Smooth muscle cell (in vitro differentiated cells): Measurements from ENCODE around the gene C10orf95. TPM values are rescaled to one million over a fixed set of nuclear protein-coding genes. Genes with fewer than 3 reads are reported as not detected.

ENCODE experiments used
- DNase-seq: peaks from one replicate; lab custom pipeline; 2025; ENCODE audit not compliant: unreplicated experiment; lab: John Stamatoyannopoulos, UW
- H2AFZ ChIP-seq: fragments of 200-600 bp; sonication (generic); 2 replicates; pipeline ENCODE4 v1.6.0; 2016; ENCODE audit warnings: antibody characterized with exemption, low read depth, mild to moderate bottlenecking
- H3F3A ChIP-seq: fragments of 200-600 bp; sonication (generic); 2 replicates; pipeline ENCODE4 v1.6.0; 2017; ENCODE audit warnings: antibody characterized with exemption, low read depth
- H3K27ac ChIP-seq: fragments of 200-600 bp; sonication (generic); 2 replicates; pipeline ENCODE4 v1.5.1; 2016; ENCODE audit warnings: low read depth, mild to moderate bottlenecking
- H3K27me3 ChIP-seq: fragments of 200-600 bp; sonication (generic); 2 replicates; pipeline ENCODE4 v1.6.1; 2016; ENCODE audit warnings: low read depth, mild to moderate bottlenecking
- H3K36me3 ChIP-seq: fragments of 200-600 bp; sonication (generic); 2 replicates; pipeline ENCODE4 v1.5.1; 2016; ENCODE audit warnings: low read depth
- H3K4me1 ChIP-seq: fragments of 200-600 bp; sonication (generic); 2 replicates; pipeline ENCODE4 v1.5.1; 2016; ENCODE audit warnings: low read depth
- H3K4me2 ChIP-seq: fragments of 200-600 bp; sonication (generic); 2 replicates; pipeline ENCODE4 v1.6.0; 2016; ENCODE audit warnings: mild to moderate bottlenecking
- H3K4me3 ChIP-seq: fragments of 200-600 bp; sonication (generic); 2 replicates; pipeline ENCODE4 v1.5.1; 2016; ENCODE audit warnings: mild to moderate bottlenecking
- H3K79me2 ChIP-seq: fragments of 200-600 bp; sonication (generic); 2 replicates; pipeline ENCODE4 v1.6.0; 2016; ENCODE audit warnings: low read depth, mild to moderate bottlenecking
- H3K9ac ChIP-seq: fragments of 200-600 bp; sonication (generic); 2 replicates; pipeline ENCODE4 v1.6.0; 2016; ENCODE audit warnings: low read depth
- H3K9me3 ChIP-seq: fragments of 200-600 bp; sonication (generic); replicated peaks from 2 replicates; pipeline ENCODE4 v1.5.1; 2016; ENCODE audit warnings: low read depth
- H4K20me1 ChIP-seq: fragments of 200-600 bp; sonication (generic); 2 replicates; pipeline ENCODE4 v1.6.0; 2016; ENCODE audit warnings: low read depth
- CTCF ChIP-seq: fragments of 200-600 bp; sonication (generic); IDR thresholded peaks from 2 replicates; pipeline ENCODE4 v1.5.1; 2017; ENCODE audit warnings: borderline replicate concordance, mild to moderate bottlenecking, antibody characterized with exemption; ENCODE audit not compliant: insufficient read depth, poor library complexity, severe bottlenecking
- WGBS: methylation state at CpG from one replicate; pipeline ENCODE4 v1.1.7; 2016; ENCODE audit warnings: low lambda C conversion rate; 5-methylcytosine and 5-hydroxymethylcytosine counted together
- polyA plus RNA-seq: library from polyadenylated mRNA; unstranded; fragments of >200 nt; fragmentation: Nextera tagmentation; extraction: Ambion mirVana; gene quantifications from 2 replicates; pipeline ENCODE4 v1.2.1, GENCODE V29; 2016
- total RNA-seq: library from RNA; depleted of rRNA; stranded (reverse); fragments of >200 nt; gene quantifications from 2 replicates; pipeline ENCODE4 v1.2.3, GENCODE V29; 2014

C10orf95 gene
- total and polyA plus RNA-seq, 2 experiments from 2014 or later = 0.62 TPM; not detected in 1

GRCh38 chr10:102431452-102432124 is 19.8 kb downstream of the C10orf95 start:
- peak overlapping the region; percentile 97 for H3K4me3 ChIP-seq
- peak overlapping the region; percentile 97 for H2AFZ ChIP-seq
- H3K4me1 ChIP-seq = peaks cover 23% of the 10 kb centered on the region
- H3K4me2 ChIP-seq = peak overlapping the region; percentile 100
- H3K27me3 ChIP-seq = no peaks in the 10 kb centered on the region
- H3F3A ChIP-seq = no peaks in the 10 kb centered on the region
- peak overlapping the region; percentile 59 for H3K27ac ChIP-seq
- no peak for TF ChIP-seq CTCF
- no peak for DNase-seq
- no peaks in the 10 kb centered on the region for H3K9me3 ChIP-seq
- 23% methylated on average over 4 of the region's 4 CpGs for WGBS
- H3K36me3 ChIP-seq = no peaks in the 10 kb centered on the region
- peak overlapping the region; percentile 89 for H3K9ac ChIP-seq
- H3K79me2 ChIP-seq = peaks cover 11% of the 10 kb centered on the region
- H4K20me1 ChIP-seq = no peaks in the 10 kb centered on the region

GRCh38 chr10:102429468-102429867 is 21.9 kb downstream of the C10orf95 start:
- peaks cover 8% of the 10 kb centered on the region for H3K4me1 ChIP-seq
- no peak overlapping the region for H3K27ac ChIP-seq
- H3F3A ChIP-seq = no peaks in the 10 kb centered on the region
- no peaks in the 10 kb centered on the region for H3K36me3 ChIP-seq
- H3K79me2 ChIP-seq = peaks cover 3% of the 10 kb centered on the region
- no peak overlapping the region for H2AFZ ChIP-seq
- no peak overlapping the region for H3K9ac ChIP-seq
- no peaks in the 10 kb centered on the region for H3K9me3 ChIP-seq
- DNase-seq = no peak
- H3K27me3 ChIP-seq = no peaks in the 10 kb centered on the region
- H3K4me2 ChIP-seq = no peak overlapping the region
- H4K20me1 ChIP-seq = no peaks in the 10 kb centered on the region
- WGBS = 90% methylated on average over 8 of the region's 8 CpGs
- no peak for TF ChIP-seq CTCF
- no peak overlapping the region for H3K4me3 ChIP-seq

GRCh38 chr10:102426803-102427287 is 24.5 kb downstream of the C10orf95 start:
- H3K27me3 ChIP-seq = no peaks in the 10 kb centered on the region
- H3F3A ChIP-seq = peaks cover 11% of the 10 kb centered on the region
- H4K20me1 ChIP-seq = peaks cover 8% of the 10 kb centered on the region
- H3K36me3 ChIP-seq = no peaks in the 10 kb centered on the region
- no peak overlapping the region for H3K4me2 ChIP-seq
- WGBS = 72% methylated on average over 7 of the region's 7 CpGs
- no peaks in the 10 kb centered on the region for H3K9me3 ChIP-seq
- DNase-seq = no peak
- no peak overlapping the region for H3K9ac ChIP-seq
- no peak overlapping the region for H3K4me3 ChIP-seq
- peaks cover 8% of the 10 kb centered on the region for H3K79me2 ChIP-seq
- no peak overlapping the region for H2AFZ ChIP-seq
- no peak for TF ChIP-seq CTCF
- no peak overlapping the region for H3K27ac ChIP-seq
- peaks cover 13% of the 10 kb centered on the region for H3K4me1 ChIP-seq

GRCh38 chr10:102425444-102425843 is 25.9 kb downstream of the C10orf95 start:
- Histone ChIP-seq H3K9ac (no peak overlapping the region), H3F3A (peaks cover 11% of the 10 kb centered on the region), H3K4me3 (no peak overlapping the region), H3K36me3 (no peaks in the 10 kb centered on the region), H3K4me1 (peaks cover 8% of the 10 kb centered on the region), H3K27ac (no peak overlapping the region), H4K20me1 (peaks cover 9% of the 10 kb centered on the region), H3K9me3 (no peaks in the 10 kb centered on the region), H3K27me3 (no peaks in the 10 kb centered on the region), H2AFZ (no peak overlapping the region), H3K4me2 (no peak overlapping the region), H3K79me2 (peaks cover 5% of the 10 kb centered on the region)
- 86% methylated on average over 1 of the region's 1 CpG for WGBS
- no peak for DNase-seq
- TF ChIP-seq CTCF = no peak
